GM12878 (cell line): ENCODE results near the gene MTIF3.

Experiments used
- CREM ChIP-seq: IDR thresholded peaks from 2 replicates; pipeline ENCODE4 v1.6.1; 2014; ENCODE audit warnings: antibody characterized with exemption, low read depth
- CTCF ChIP-seq, 3 experiments: IDR thresholded peaks in 2 of 3; conservative IDR thresholded peaks in 1 of 3; 2 replicates each; pipeline ENCODE4 v1.5.1; 2011; ENCODE audit warnings: low read depth in 3 of 3, low read length in 3 of 3, mild to moderate bottlenecking in 3 of 3, control low read depth in 2 of 3, moderate library complexity in 2 of 3, inconsistent platforms in 1 of 3, mixed read lengths in 1 of 3; ENCODE audit not compliant: control insufficient read depth in 2 of 3, insufficient read depth in 1 of 3; ENCODE audit errors: extremely low read depth in 1 of 3
- EGR1 ChIP-seq, 2 experiments: IDR thresholded peaks; 1 replicate in 1 of 2; 2 replicates in 1 of 2; pipeline ENCODE4 v1.6.1; 2011 to 2012; ENCODE audit warnings: low read depth in 2 of 2, low read length in 2 of 2, borderline replicate concordance in 1 of 2, mild to moderate bottlenecking in 1 of 2, moderate library complexity in 1 of 2
- POLR2A ChIP-seq: IDR thresholded peaks from 2 replicates; pipeline ENCODE4 v1.6.1; 2011; ENCODE audit warnings: low read depth, mild to moderate bottlenecking, low read length
- POLR2AphosphoS5 ChIP-seq: IDR thresholded peaks from 2 replicates; pipeline ENCODE4 v1.6.1; 2011; ENCODE audit warnings: mild to moderate bottlenecking, low read length, inconsistent platforms
- SP1 ChIP-seq: IDR thresholded peaks from one replicate; pipeline ENCODE4 v1.6.1; 2011; ENCODE audit warnings: low read depth, low read length
- TCF3 ChIP-seq: IDR thresholded peaks from 2 replicates; pipeline ENCODE4 v1.6.1; 2012; ENCODE audit warnings: low read depth, mild to moderate bottlenecking, low read length, borderline replicate concordance; ENCODE audit not compliant: insufficient read depth
- USF2 ChIP-seq: IDR thresholded peaks from 2 replicates; pipeline ENCODE4 v1.6.1; 2011; ENCODE audit warnings: low read depth, low read length, improper control_type of control experiment, borderline replicate concordance
- YY1 ChIP-seq: IDR thresholded peaks from 2 replicates; pipeline ENCODE4 v1.6.1; 2011; ENCODE audit warnings: low read depth, mild to moderate bottlenecking, low read length
- ZNF274 ChIP-seq: IDR thresholded peaks from one replicate; pipeline ENCODE4 v1.8.0; 2011; ENCODE audit not compliant: insufficient read length, insufficient read depth

- TF ChIP-seq CTCF (IDR thresholded peaks at IDR 0.05 in 2 of 3, conservative IDR thresholded peaks at IDR 0.05 in 1 of 3; ENCODE audit: control insufficient read depth in 2 of 3, extremely low read depth in 1 of 3, insufficient read depth in 1 of 3, low read depth in 3 of 3, low read length in 3 of 3) (no peak), POLR2A (no peak), TCF3 (no peak), SP1 (no peak), ZNF274 (no peak), EGR1 (IDR thresholded peaks at IDR 0.05; ENCODE audit: borderline replicate concordance in 1 of 2, low read depth in 2 of 2, low read length in 2 of 2) (no peak), YY1 (no peak), USF2 (no peak), CREM (no peak), POLR2AphosphoS5 (no peak)
Observed at GRCh38 chr13:27470075-27470820, 19.9 kb upstream of the MTIF3 start.
